Stimulated activated CD8-positive, alpha-beta memory T cell treated with anti-CD3 and anti-CD28 coated beads, Interleukin-7, amount 100 ng/mL, for 48 hours (primary cell): ENCODE measurements around the gene ARF1.

Experiments used
- DNase-seq, 2 donors: peaks; one replicate each; pipeline ENCODE4 v3.0.0-alpha.2; 2020; ENCODE audit warnings: low read depth in 1 of 2; ENCODE audit errors: extremely low read depth in 1 of 2

Gene ARF1

GRCh38 chr1:228084325-228084724, 1.8 kb downstream of the ARF1 start:
- no peak for DNase-seq

DNA sequence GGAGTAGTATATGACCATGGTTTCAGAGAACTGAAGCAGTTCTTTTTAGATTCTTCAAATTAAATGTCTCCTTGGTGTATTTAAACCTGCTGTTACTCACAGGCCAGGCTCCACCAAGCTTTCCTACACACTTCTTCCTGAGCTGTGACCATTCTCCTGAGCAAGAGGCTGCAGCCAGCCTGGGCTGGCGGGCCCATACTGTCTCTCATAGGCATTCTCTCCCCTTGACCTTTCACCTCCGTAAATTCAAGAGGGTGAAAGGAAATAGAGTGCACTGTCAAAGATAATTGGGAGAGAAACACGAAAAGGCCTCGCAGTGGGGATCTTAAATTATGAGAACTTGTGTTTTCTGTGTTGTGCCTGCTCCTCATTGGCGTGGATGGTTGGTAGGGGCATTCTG, 2.3 kb downstream of the ARF1 start:
- DNase-seq, result no peak

DNA sequence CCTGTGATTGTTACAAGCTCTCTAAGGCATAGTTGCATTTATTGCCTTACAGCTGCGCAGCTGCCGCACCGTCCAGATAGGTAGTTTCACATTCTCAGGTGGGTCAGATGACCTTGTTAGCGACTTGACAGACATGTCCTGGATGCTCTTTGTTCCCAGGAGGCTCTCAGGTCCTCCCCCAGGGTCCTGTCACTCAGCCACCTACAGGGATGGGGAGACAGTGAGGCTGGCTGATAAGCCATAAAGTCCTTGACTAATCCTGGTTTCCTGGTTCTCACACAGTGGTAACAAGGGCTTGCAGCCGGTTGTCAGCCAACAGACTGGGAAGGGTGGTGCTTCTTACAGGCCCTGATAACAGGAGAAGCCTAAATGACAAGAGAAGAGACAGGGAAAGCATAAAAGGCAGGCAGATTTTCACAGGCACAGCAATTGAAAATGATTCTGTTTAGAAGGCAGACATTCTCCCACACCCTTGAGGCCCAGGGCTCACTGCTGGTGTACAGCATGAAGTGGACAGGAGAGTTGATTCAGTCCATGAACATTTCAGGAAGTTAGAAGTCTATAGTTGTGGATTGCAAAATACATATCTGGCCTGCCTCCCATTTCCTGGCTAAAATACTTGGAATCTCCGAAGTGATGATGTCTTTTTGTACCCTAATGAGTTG, 2.9 kb downstream of the ARF1 start:
- DNase-seq, result no peak

- DNase-seq, result no peak
Measured at GRCh38 chr1:228087771-228088251, 5.3 kb downstream of the ARF1 start.

GRCh38 chr1:228088586-228089498, 6.3 kb downstream of the ARF1 start:
- DNase-seq, result no peak

DNA sequence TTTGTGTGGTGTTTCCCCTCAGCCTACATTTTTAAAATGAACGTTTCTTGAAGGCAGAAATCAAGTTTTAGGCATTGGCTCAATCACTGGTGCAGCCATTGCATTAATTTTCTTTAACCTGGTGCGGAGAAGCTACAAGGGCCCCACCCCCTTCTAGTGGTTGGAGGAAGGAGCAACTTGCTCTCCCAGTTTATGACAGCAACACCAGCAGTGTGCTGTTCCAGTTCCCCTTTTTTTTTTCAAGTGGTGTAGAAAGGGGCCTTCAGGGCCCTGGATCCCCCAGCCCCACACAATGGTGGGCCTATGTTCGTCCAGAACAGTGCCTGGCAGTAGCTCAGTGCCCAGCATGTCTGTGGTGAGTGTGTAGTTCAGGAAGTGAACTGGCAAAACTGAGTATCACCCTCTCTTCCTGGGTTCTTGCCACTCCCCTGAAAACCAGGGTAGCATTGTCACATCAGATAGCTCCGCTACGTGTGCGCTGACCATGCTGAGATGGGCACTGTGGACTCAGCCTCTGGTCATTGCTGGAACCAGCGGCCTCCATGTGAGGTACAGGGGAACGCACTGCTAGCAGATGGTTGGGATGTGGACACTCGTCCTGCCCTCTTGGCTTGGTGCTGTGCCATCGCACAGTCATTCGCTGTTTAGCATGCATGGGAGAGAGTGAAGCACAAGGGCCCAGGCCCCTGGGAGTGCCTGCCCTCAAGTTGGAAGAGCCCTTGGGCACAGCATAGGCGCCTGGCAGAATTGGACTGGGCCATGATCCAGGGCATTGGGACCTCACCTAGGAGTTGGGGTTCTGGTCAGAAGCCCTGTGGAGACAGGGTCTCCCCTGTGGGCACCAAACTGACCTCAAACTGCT, 7.2 kb downstream of the ARF1 start:
- DNase-seq, result no peak

DNA sequence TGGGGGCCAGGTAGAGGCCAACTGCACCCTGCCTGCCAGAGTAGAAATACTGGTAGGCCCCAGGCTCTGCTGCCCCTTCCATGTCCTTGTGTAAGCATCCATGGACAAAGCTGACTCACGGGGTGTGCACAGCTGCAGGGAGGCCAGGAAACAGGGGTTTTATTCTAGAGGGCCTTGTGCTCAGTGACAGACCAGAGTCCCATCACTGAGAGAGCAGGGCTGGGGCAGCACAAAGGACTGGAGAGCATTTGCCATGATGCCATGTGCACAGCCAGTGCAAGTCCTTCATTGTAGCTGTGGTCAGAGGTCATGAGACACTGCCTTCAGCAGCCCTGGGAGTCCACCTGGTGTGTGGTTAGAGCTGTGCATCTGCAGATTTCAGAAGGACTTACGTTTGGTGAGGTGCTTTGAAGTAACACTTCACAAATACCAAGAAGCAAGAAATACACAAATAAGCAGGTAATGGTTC, 8.1 kb downstream of the ARF1 start:
- no peak for DNase-seq

- no peak for DNase-seq
Measured at GRCh38 chr1:228091084-228091483, 8.6 kb downstream of the ARF1 start.

DNA sequence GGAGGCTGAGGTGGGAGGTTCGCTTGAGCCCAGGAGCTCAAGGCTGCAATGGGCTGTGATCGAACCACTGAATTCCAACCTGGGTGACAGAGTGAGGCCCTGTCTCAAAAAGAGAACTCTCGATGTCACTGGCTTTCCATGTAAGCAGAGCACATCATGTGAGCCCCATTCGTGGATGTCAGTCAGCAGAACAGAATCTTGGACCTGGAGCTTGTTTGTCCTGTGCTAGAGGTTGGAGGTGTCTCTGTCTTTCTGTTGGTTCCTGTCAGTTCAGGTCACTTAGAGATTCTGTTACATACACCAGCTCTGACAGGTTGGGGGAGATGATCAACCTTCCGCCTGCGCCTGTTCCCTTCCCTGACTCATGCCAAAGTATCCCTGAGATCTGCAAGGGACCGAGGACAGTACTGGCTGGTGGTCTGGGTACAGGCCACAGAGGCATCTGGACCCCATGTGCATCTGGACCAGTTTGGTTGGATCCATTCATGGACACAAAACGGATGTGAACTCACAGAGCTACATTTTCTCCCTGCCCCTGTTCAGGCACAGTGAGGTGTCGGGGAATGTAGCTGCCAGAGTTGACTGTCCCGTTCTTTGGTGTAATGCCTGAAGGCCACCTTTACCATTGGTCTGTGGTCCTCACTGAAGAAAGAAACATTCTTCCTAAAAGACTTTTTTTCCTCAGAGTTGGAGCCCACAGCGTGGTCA, 10.0 kb downstream of the ARF1 start:
- DNase-seq, result no peak

- no peak for DNase-seq
Measured at GRCh38 chr1:228093050-228093906, 10.8 kb downstream of the ARF1 start.

- no peak for DNase-seq
Measured at GRCh38 chr1:228094432-228095016, 12.0 kb downstream of the ARF1 start.

- DNase-seq, result no peak
Measured at GRCh38 chr1:228095161-228095560, 12.7 kb downstream of the ARF1 start.

- no peak for DNase-seq
Measured at GRCh38 chr1:228095938-228096337, 13.4 kb downstream of the ARF1 start.

GRCh38 chr1:228096416-228097332, 14.2 kb downstream of the ARF1 start:
- no peak for DNase-seq

DNA sequence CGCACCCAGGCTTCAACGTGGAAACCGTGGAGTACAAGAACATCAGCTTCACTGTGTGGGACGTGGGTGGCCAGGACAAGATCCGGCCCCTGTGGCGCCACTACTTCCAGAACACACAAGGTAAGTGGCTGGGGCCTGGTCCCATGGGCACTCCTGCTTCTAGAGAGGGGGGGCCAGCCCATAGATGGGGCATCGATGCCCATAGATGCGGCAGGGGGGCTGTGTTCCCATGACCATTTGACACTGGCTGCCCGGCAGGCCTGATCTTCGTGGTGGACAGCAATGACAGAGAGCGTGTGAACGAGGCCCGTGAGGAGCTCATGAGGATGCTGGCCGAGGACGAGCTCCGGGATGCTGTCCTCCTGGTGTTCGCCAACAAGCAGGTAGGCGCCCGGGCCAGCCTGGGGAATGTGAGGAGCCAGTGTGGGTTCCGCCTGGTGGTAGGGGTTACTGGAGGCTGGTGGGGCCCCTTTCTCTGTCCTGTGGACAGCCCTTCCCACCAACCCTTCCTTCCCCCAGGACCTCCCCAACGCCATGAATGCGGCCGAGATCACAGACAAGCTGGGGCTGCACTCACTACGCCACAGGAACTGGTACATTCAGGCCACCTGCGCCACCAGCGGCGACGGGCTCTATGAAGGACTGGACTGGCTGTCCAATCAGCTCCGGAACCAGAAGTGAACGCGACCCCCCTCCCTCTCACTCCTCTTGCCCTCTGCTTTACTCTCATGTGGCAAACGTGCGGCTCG, 15.0 kb downstream of the ARF1 start:
- no peak for DNase-seq

DNA sequence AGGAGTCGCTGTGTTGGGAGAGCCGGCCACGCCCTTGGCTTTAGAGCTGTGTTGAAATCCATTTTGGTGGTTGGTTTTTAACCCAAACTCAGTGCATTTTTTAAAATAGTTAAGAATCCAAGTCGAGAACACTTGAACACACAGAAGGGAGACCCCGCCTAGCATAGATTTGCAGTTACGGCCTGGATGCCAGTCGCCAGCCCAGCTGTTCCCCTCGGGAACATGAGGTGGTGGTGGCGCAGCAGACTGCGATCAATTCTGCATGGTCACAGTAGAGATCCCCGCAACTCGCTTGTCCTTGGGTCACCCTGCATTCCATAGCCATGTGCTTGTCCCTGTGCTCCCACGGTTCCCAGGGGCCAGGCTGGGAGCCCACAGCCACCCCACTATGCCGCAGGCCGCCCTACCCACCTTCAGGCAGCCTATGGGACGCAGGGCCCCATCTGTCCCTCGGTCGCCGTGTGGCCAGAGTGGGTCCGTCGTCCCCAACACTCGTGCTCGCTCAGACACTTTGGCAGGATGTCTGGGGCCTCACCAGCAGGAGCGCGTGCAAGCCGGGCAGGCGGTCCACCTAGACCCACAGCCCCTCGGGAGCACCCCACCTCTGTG, 15.9 kb downstream of the ARF1 start:
- DNase-seq, result no peak

GRCh38 chr1:228099331-228099732, 16.8 kb downstream of the ARF1 start:
- DNase-seq, result no peak
